ENCODE measurements around the gene R3HCC1L. TPM values are rescaled to one million over a fixed set of nuclear protein-coding genes. Genes with fewer than 3 reads are reported as not detected.

R3HCC1L gene
- total RNA-seq, 1 donor = 12.1 TPM

DNA sequence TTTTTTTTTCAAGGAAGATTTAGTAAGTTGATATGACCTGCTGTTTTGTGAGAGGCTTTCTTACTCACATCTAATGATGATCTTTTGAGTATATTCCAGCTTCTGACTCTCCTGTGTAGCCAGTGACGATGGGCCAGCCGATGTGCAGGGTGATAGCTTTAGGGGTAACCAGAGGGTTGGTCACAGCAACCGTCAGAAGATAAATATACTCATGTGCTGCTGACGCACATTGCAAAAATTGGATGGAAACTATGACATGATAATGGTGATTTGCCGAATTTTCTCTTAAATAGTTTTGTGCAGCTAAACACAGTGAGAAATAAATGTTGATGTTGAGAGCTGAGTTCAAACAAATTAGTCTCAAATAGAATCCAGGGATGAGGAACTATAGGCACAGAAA is 29.5 kb downstream of the R3HCC1L start:
- DNase-seq (ENCODE audit: low read depth) = no peak
- TF ChIP-seq, protein P1, sequence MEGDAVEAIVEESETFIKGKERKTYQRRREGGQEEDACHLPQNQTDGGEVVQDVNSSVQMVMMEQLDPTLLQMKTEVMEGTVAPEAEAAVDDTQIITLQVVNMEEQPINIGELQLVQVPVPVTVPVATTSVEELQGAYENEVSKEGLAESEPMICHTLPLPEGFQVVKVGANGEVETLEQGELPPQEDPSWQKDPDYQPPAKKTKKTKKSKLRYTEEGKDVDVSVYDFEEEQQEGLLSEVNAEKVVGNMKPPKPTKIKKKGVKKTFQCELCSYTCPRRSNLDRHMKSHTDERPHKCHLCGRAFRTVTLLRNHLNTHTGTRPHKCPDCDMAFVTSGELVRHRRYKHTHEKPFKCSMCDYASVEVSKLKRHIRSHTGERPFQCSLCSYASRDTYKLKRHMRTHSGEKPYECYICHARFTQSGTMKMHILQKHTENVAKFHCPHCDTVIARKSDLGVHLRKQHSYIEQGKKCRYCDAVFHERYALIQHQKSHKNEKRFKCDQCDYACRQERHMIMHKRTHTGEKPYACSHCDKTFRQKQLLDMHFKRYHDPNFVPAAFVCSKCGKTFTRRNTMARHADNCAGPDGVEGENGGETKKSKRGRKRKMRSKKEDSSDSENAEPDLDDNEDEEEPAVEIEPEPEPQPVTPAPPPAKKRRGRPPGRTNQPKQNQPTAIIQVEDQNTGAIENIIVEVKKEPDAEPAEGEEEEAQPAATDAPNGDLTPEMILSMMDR (IDR thresholded peaks at IDR 0.05; ENCODE audit: insufficient read depth, low read depth, low read length) = no peak
- H3K4me3 ChIP-seq (ENCODE audit: low read depth, low read length) = no peak overlapping the region

DNA sequence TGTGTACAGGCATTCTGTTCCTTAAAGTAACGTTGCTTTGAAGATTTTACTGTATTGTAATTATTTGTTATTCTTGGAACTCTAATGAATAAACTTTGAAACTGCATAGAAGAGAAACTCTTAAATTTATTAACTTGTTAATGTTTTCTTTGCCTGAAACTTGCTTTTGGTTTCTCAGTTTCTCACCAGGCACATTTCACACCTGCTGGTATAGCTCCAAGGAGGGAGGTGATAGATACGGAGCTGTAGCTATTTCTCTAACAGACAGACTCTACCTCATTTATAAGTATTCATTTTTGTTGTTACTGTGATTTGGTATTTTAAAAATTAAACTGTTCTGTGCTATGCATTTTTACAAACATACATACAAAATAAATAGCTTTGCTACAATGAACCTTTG is 32.7 kb downstream of the R3HCC1L start:
- TF ChIP-seq, protein P1 (IDR thresholded peaks at IDR 0.05; ENCODE audit: insufficient read depth, low read depth, low read length) = no peak
- DNase-seq (ENCODE audit: low read depth) = no peak
- no peak overlapping the region for H3K4me3 ChIP-seq (ENCODE audit: low read depth, low read length)

DNA sequence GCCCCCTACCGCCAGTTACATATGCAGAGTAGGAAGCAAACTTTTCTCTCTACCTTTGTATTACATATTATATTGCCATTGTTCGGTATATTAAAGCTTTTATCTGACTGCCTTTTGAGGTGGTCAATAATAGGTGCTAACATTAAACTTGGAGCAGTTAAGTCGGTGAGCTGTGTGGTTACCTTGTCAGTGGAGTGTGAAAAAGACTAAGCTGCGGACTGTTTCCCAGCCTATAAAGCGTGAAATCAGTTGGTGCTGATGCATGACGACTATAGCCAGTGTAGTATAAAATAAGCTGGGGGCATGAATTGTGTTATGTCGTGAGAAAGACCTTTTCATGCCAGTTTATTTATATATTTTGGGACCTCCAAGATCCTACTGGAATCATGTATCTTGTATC is 33.7 kb downstream of the R3HCC1L start:
- TF ChIP-seq, protein P1 (IDR thresholded peaks at IDR 0.05; ENCODE audit: insufficient read depth, low read depth, low read length) = no peak
- no peak overlapping the region for H3K4me3 ChIP-seq (ENCODE audit: low read depth, low read length)
- DNase-seq (ENCODE audit: low read depth) = no peak

DNA sequence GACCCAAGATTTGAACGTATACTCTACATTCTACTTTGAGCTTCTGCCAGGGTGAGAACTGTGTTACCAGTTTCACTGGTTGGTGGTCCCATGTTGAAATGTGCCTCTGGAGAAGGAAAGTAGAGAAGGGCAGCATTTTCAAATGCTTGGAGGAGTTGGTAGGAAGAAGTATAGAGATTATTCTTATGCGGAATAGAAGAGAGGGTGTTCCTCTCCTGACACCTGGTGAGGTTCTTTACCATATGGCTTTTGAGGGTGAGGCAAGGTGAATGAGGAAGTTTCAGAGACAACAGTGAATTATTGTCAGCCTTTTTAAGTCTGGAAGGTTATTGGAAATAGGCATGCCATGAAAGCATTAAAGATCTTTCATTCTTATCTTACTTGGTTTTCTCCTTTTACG is 34.3 kb downstream of the R3HCC1L start:
- no peak overlapping the region for H3K4me3 ChIP-seq (ENCODE audit: low read depth, low read length)
- DNase-seq (ENCODE audit: low read depth) = no peak

DNA sequence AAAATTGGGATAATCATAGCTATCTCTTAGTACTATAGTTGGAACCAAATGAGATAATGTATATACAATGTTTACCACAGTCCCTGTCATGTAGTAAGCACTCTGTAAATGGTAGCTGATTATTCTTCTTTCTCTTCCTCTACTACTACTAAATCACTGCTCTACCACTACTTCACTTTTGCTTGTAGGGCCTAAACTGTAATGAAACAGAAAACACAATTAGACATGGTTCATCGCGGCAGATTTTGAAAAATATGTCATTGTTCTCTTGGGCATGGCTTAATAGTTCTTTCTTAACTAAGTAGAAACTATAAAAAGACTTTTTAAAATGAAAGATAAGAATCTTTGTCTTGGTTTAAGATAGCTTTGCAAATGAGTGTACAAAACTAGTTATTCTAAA is 34.9 kb downstream of the R3HCC1L start:
- TF ChIP-seq, protein P1 (IDR thresholded peaks at IDR 0.05; ENCODE audit: insufficient read depth, low read depth, low read length) = no peak
- no peak overlapping the region for H3K4me3 ChIP-seq (ENCODE audit: low read depth, low read length)
- no peak for DNase-seq (ENCODE audit: low read depth)

More for the DNA sequence above, 34.3 kb downstream of the R3HCC1L start:
- TF ChIP-seq, protein P1 (IDR thresholded peaks at IDR 0.05; ENCODE audit: insufficient read depth, low read depth, low read length) = no peak

DNA sequence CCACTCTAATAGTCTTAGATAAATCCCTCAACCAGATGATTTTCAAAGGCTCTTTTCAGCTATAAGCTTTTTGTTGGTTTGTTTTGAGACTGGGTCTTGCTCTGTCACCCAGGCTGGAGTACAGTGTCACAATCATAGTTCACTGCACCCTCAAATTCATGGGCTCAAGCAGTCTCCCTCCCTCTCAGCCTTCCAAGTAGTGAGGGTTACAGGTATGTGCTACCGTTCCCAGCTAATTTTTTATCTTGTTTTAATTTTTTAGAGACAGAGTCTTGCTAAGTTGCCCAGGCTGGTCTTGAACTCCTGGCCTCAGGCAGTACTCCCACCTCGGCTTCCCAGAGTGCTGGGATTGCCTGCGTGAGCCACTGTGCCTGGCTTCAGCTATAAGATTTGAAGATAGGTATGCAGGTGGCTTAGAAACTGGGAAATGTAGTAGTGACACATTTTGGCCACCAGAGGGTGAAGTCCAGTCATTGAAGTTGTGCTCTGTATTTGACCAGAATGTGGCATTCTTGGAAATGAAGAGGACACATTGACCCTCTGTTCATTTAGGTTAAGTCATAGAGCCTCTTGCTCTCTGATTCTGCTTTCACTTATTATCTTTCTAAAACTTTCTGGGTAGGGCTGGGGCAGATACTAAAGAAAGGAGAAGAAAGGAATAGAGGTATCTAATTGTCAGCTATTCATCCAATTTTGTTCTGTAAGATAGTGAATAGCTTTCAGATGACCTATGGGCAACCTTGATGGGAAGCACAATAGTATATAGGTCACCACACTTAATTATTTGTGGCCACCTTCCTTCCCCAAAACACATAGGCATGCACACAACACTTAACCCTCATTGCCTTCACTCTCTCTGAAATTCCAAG is 36.0 kb downstream of the R3HCC1L start:
- peak; percentile 53 for DNase-seq (ENCODE audit: low read depth)
- H3K4me3 ChIP-seq (ENCODE audit: low read depth, low read length) = no peak overlapping the region
- TF ChIP-seq, protein P1 (IDR thresholded peaks at IDR 0.05; ENCODE audit: insufficient read depth, low read depth, low read length) = peak; percentile 85

All from fibroblast of villous mesenchyme (primary cell).